WI38 (cell line): ENCODE results near the gene ZNF407.

Experiments used
- H3K4me3 ChIP-seq: 2 replicates; pipeline ENCODE4 v1.5.1; 2011; ENCODE audit warnings: low read depth, mild to moderate bottlenecking, control low read depth, low read length
- TF ChIP-seq, protein P1 (sequence below): IDR thresholded peaks from 2 replicates; pipeline ENCODE4 v1.5.1; 2012; ENCODE audit warnings: low read depth, mild to moderate bottlenecking, control low read depth, low read length

Gene ZNF407

DNA sequence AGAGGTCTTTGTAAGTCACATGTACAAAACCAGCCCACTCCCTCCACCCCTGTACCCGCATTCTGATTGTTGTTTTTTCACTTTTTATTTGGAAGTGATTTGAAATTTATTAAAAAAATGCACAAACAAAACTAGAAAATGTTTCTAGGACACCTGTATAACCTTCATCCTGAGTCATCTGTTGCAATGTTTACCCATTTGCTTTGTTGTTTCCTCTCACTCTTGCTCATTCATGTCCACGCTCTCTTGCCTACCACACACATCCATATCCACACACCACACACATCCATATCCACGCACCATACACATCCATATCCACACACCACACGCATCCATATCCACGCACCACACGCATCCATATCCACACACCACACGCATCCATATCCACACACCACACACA, 18.8 kb downstream of the ZNF407 start:
- H3K4me3 ChIP-seq = no peak overlapping the region
- TF ChIP-seq, protein P1, sequence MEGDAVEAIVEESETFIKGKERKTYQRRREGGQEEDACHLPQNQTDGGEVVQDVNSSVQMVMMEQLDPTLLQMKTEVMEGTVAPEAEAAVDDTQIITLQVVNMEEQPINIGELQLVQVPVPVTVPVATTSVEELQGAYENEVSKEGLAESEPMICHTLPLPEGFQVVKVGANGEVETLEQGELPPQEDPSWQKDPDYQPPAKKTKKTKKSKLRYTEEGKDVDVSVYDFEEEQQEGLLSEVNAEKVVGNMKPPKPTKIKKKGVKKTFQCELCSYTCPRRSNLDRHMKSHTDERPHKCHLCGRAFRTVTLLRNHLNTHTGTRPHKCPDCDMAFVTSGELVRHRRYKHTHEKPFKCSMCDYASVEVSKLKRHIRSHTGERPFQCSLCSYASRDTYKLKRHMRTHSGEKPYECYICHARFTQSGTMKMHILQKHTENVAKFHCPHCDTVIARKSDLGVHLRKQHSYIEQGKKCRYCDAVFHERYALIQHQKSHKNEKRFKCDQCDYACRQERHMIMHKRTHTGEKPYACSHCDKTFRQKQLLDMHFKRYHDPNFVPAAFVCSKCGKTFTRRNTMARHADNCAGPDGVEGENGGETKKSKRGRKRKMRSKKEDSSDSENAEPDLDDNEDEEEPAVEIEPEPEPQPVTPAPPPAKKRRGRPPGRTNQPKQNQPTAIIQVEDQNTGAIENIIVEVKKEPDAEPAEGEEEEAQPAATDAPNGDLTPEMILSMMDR = no peak

DNA sequence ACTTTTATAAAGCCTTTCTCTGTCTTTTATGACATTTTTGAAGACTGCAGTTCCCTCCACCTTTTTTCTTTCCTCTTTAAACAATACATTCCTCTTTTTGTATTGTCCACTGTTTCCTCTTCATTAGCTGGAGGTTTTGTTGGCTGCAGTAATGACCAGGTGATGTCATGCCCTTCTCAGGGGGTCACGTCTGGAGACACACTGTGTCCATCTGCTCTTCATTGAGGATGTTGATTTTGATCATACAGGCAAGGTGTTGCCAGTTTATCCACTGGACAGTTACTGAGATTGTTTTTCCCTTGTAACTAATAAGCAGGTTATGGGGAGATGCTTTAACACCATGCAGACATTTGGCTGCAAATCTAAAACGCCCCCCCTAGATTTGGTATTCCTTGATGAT, 19.8 kb downstream of the ZNF407 start:
- no peak overlapping the region for H3K4me3 ChIP-seq
- TF ChIP-seq, protein P1 = no peak

GRCh38 chr18:74622072-74622471, 24.4 kb downstream of the ZNF407 start:
- H3K4me3 ChIP-seq = no peak overlapping the region
- TF ChIP-seq, protein P1 = no peak

DNA sequence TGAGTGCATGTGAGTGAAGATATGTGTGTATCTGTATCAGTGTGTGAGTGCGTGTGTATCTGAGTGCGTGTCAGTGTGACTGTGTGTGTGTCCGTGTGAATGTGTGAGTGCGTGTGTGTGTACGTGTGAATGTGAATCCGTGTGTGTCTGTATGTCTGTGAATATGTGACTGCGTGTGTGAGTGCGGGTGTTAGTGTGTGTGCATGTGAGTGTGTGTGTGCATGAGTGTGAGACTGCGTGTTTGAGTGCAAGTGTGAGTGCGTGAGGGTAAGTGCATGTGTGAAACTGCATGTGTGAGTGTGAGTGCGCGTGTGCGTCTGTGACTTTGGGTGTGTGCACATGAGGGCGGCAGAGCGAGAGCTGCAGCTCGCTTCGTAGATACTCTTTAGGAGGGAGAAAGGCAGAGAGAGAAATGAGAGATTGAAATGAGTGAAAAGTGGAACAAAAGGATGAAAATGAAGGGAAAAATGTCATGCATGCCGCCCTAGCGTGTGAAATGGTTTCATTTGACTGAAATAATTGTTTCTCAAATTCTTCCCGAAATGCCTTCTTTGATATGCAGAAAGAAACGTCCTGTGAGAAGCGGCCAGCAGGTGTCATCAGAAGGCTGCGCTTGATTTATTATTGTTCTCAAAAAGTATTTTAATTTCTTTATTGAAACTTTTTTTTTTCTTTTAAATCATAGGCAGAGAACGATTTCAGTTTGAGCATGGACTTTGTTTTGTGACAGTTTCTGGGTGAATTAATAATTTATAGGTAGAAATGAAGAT, 25.6 kb downstream of the ZNF407 start:
- TF ChIP-seq, protein P1 = no peak
- H3K4me3 ChIP-seq = no peak overlapping the region

DNA sequence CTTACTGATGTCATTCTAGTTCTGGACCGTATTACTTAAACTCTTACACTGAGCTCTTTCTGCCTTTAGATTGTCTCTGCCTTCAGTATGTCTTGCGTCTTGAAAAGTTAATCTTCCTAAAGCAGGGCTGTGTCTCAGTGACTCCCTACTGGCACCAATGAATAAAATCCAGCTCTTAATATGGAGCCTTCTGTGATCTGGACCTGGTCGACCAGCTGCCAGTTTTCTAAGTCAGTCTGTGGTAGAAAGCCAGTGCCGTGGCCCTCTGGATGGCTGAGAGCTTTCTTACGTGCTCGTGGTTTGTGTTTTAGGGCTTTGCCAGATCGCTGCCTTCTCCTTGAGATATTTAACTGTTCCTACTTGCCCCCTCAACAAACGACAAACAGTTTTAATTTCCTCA, 26.8 kb downstream of the ZNF407 start:
- TF ChIP-seq, protein P1 = no peak
- no peak overlapping the region for H3K4me3 ChIP-seq

- TF ChIP-seq, protein P1 = no peak
- H3K4me3 ChIP-seq = no peak overlapping the region
These were observed 27.5 kb downstream of the ZNF407 start for GRCh38 chr18:74625157-74625556.

DNA sequence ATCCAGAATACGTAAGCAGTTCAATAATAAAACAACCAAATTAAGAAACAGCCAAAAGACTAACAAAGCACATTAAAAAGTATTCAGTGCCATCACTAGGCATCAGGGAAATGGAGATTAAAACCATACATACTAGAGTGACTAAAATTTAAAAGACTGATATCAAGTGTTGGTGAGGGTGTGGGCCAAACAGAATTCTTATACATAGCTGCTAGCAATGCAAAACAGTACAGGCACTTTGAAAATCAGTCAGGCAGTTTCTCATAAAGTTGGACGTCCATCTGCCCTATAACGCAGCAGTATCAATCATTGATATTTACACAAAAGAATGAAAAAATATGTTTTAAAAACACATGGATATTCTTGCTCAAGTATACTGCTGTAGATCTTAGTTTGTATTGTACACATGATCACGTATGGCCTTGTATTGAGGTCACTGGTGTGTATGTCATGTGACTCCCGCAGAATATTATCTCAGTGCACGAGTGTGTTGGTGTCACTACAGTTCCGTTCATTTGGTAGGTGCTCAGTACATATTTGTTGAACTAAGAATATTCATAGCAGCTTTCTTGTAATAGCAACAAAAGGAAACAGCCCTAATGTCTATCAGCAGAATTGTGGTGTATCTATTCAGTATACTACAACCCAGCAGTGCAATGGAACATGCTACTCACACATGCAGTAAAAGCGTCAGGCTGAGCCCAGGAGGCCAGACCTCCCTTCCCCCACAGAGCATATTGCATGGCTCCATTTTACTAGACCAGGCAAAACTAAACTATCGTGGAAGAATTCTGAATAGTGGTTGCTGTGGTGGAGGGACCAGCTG, 28.6 kb downstream of the ZNF407 start:
- no peak overlapping the region for H3K4me3 ChIP-seq

More for the DNA sequence above, 28.6 kb downstream of the ZNF407 start:
- TF ChIP-seq, protein P1 = no peak
